HPDE6-E6E7 (cell line): Measurements from ENCODE around the gene CCDC27.

Experiments used
- DNase-seq: peaks from one replicate; pipeline ENCODE4 v3.0.0; 2011; ENCODE audit warnings: missing footprints; ENCODE audit errors: extremely low spot score

The CCDC27 gene

DNA sequence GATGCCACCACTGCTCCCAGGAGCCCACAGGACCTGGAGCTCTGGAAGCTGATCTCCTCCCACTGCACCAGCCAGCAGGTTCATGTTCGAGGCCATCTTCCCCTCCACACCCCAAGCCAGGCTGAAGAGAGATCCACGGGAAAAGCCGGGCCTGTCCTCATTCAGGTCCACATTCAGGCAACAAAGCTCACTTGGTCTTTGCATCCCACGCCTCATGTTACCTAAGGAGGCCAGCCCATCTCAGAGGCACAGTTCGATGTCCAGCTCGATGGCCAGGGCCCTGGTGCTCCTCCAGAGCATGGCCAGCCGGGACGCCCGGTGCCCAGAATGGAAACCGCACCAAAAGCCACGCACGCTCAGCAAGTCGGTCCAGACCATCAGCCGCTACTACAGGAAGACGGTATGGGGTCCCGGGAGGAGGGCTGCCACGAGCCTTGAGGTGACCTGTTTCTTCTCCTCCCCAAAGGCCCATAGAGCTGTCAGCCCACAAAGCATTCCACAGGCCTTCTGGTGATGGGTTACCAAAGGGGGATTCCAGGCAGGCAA, at the start of gene CCDC27:
Gene CCDC27, plus strand, starts transcription at position 51 of the 546 bp plus-strand sequence. Its CDS starts 32 bp downstream, at position 83.
- no peak for DNase-seq

GRCh38 chr1:3702528-3702927, 49.7 kb upstream of the CCDC27 start:
- no peak for DNase-seq

DNA sequence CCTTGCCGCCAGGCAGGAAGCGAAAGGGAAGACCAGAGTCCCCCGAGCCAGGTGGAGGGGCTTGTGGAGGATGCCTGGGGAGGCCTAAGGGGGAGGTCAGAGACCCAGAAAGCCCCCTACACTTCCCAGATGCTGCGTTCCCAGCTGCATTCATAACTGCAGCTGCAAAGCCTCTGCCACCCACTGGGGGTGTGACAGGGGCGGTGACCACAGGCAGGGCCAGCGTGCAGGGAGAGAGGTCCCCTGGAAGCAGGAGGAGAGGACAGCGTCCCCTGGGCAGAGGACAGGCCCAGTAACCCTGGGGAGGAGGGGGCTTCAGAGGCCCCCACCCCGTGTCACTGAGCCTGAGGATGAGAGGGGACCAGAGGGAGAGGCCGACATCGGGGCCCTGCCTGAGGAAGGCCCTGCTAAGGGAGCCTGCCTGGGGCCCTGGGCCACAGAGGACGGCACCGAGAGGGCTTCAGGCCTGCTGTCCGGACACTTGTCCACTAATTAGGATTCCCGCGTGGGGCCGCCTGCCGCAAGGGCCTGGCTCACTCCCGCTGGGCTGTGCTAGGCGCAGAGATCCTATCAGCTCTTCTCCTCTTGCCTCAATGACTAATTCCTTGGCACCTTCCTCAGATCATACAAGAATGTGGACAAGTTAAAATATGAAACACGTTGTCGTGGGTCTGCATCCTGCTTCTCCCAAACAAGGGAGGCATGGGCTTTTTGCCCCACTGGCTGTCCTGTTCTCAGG, 49.1 kb upstream of the CCDC27 start:
- no peak for DNase-seq

GRCh38 chr1:3703786-3704371, 48.4 kb upstream of the CCDC27 start:
- DNase-seq, result no peak

DNA sequence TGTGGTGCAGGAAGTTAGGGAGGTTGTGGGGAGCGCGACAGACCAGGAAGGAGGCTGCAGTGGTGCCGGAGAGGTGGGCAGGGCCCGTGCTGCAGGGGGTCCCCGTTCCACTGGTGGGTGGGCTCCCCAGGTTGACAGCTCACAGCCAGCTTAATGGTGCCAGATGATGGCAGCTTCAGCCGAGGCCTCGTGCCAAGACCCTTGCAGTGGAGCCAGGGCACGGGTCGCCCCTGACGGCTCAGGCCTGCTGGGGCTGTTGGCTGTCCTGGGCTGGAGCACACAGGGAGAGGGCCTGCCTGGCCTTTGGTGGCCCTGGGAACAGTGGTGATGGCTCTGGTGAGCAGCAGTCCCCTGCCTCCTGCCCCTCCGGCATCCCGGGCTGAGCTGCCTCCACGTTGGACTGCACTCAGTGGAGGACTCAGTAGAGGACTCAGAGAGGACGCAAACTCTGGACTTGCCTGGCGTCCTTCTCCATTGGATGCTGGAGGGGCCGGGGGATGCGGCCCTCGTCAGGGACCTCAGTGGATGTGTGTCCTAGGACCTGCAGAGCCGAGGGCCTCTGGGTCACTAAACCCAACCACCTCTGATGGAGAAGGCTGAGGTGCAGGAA, 46.8 kb upstream of the CCDC27 start:
- no peak for DNase-seq

GRCh38 chr1:3706651-3707297, 45.5 kb upstream of the CCDC27 start:
- DNase-seq, result no peak

GRCh38 chr1:3707298-3707938, 44.8 kb upstream of the CCDC27 start:
- no peak for DNase-seq

DNA sequence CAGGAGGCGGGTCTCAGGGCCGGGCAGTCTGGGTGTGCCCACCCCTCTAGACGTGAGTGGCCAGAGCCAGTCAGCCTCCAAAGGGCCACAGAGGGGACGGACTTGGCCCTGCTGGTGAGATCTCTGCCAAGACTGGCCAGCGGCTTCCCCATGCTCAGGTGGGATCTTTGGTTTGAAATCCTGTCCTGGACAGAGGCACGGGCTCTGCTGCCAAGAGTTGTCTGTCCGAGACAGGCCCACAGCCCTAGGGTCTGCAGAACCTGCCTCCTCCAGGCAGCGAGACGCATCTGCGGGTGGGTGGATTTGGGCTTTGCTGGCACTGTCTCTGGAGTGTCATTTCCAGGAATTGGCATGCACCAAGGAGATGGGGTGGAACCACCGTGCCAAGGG, 44.3 kb upstream of the CCDC27 start:
- no peak for DNase-seq

GRCh38 chr1:3708791-3709190, 43.5 kb upstream of the CCDC27 start:
- no peak for DNase-seq

GRCh38 chr1:3710251-3710650, 42.0 kb upstream of the CCDC27 start:
- DNase-seq, result no peak

DNA sequence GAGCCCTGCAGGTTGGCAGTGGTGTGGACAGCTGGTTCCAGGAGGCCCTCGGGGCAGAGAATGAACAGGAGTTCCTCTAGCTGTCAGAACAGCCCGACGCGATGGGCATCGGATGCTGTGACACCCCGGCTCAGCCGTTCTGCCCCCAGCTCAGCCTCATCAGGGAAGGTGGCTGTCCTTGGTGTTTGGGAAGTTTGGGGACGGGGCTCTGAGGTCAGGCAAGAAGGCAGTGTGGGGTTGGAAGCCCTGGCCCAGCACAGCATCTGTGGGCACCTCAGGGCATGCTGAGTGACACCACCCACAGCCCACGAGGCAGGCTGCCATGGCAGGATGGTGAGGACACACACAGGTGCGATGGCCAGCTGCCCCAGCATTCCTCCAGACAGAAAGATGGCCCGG, 40.9 kb upstream of the CCDC27 start:
- DNase-seq, result no peak

- DNase-seq, result peak; percentile 60
Observed at GRCh38 chr1:3711780-3712451, 40.3 kb upstream of the CCDC27 start.

DNA sequence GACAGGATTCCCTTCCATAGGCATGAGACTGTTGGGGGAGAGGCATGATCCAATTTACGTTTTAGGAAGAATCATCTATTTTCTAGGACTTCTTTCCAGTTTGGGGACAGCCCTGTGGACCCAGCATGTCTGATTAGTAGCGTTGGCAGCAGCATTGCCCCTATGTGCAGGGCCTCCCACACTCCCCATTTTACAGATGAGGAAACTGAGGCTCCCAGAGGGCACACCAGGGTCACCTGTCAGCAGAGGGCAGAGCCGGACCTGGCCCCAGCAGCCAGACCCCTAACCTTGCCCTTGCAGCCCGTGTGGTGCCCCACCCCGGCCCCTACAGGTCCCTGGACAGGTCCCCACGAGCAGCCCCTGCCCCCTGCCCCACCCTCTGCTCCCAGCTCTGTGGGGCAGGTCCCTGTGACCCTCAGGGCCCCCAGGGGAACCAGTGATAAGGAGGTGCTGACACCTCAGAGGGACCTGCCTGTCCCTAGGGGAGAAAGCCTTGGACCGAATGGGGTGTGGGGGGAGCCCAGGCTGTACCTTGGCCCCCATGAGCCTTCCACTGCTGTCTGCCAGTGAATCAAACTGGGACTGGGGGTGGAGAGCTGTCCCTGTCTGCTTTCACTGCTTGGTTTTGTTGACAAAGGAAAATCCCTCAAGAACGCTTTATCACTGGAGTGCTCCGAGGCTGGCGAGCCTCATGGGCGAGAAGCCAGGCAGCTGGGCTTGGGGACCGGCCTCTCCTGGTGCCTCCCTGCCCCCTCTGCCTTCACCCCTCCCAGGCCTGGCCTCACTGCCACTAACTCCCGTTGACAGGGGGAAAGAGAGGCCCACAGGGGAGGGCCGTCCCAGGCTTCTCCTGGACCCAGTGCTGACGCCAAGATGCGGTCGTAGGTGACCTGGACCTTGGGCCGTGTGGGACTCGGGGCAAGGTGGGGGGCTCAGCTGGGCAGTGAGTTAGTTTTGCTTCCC, 39.4 kb upstream of the CCDC27 start:
- no peak for DNase-seq

DNA sequence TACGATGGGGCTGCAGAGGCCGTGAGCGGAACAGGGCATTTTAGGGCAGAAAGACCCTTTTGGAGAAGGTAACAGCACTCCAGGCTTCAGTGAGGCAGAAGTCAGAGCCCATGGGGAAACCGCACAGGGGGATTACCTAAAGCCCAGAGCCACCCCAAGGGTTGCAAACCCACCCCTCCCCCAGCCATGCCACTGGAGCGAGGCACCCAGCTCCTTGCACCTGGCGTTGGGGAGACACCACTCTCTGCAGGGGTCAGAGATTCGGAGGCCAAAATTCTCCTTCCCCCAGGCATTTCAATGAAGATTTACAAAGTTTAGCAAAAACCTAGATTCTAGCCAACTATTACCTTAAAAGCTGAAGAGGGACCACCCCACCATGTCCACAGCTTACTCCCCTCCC, 38.4 kb upstream of the CCDC27 start:
- DNase-seq, result no peak

GRCh38 chr1:3714284-3714741, 37.9 kb upstream of the CCDC27 start:
- no peak for DNase-seq

DNA sequence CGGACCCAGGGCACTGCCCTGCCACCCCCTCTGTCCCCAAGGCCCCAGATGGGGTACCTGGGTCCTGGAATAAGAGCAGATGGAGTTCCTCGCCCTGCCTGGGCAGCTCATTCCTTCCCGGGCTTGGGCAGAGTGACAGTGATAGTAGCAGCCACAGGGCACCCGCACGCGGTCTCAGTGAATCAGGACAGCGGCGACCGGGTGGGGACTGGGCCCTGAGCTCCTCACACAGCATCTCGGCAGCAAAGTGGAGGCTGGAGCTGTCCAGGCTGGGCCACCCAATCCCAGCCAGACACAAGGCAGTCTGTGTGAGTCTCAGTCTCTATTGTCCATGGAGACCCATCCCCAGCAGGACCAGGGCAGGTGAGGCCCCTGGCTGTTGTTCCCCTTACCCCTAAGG, 37.4 kb upstream of the CCDC27 start:
- DNase-seq, result no peak

GRCh38 chr1:3716351-3716750, 35.9 kb upstream of the CCDC27 start:
- DNase-seq, result no peak

DNA sequence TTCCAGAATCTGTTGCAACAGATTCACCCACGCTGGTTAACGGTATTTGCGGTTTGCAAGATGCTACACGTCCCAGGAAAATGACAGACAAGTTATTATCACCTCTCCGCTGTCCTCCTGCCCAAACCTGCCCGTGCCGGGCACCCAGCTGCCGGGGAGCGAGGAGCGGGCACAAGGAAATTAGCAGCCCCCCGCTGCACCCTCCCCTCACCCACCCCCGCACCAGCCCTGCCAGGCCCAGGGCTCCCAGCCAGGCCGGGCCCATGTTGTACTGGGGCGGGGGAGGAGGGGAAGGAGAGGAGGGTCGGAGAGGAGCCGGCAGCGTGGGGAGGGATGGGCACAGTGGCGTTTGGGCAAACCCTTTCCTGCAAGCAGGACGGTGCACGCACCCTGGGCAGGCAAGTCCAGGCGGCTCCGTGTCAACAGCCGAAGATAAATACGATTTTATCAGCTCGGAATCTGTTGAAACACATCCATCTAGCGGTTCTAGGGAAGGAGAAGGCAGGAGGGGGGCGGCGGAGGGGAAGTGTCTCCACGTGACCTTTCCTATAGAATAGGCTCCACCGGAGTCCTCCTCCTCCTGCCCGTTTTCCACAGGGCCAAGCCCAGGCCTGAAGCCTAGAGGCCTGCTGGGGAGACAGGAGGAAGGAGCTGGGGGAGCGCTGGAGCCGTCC, 35.1 kb upstream of the CCDC27 start:
- DNase-seq, result peak; percentile 86
